A673 (cell line): Measurements from ENCODE around the gene NLGN1. TPM values are rescaled to one million over a fixed set of nuclear protein-coding genes. Genes with fewer than 3 reads are reported as not detected.

Experiments used
- BruUV-seq: library from RNA; stranded (reverse); fragments of 400-500 nt; replicated peaks from 2 replicates; lab custom pipeline; 2021; lab: Mats Ljungman, UMichigan
- CTCF ChIA-PET: fragments of 300-600 bp; sonication (Branson Sonifier 250); formaldehyde crosslinking; loops from one replicate; lab custom pipeline; 2022; ENCODE audit warnings: antibody characterized with exemption; lab: Charles Lee
- POLR2A ChIA-PET: fragments of 300-600 bp; sonication (Branson Sonifier 250); formaldehyde crosslinking; loops from one replicate; lab custom pipeline; 2022; ENCODE audit warnings: antibody characterized with exemption; ENCODE audit not compliant: low non-redundant PET; lab: Charles Lee
- DNase-seq: peaks from one replicate; pipeline ENCODE4 v3.0.0-alpha.2; 2015; ENCODE audit warnings: low spot score
- H3K27ac ChIP-seq: fragments of 200-600 bp; sonication (generic); 2 replicates; pipeline ENCODE4 v1.5.1; 2016; ENCODE audit warnings: mixed run types, low read depth, mild to moderate bottlenecking, mixed read lengths, antibody characterized with exemption, low read length; ENCODE audit not compliant: poor library complexity, severe bottlenecking
- H3K27me3 ChIP-seq: fragments of 200-600 bp; sonication (generic); replicated peaks from 2 replicates; pipeline ENCODE4 v1.6.1; 2017; ENCODE audit warnings: mixed run types, low read depth, mild to moderate bottlenecking, mixed read lengths, antibody characterized with exemption, low read length; ENCODE audit not compliant: insufficient read depth, poor library complexity
- H3K36me3 ChIP-seq: fragments of 200-600 bp; sonication (generic); 2 replicates; pipeline ENCODE4 v1.6.1; 2016; ENCODE audit warnings: mixed run types, mild to moderate bottlenecking, mixed read lengths, antibody characterized with exemption, low read length; ENCODE audit not compliant: insufficient read depth, poor library complexity, severe bottlenecking
- H3K4me1 ChIP-seq: fragments of 200-600 bp; sonication (generic); 2 replicates; pipeline ENCODE4 v1.6.1; 2017; ENCODE audit warnings: mixed run types, mild to moderate bottlenecking, mixed read lengths, antibody characterized with exemption, low read length; ENCODE audit not compliant: insufficient read depth, poor library complexity, severe bottlenecking
- H3K4me3 ChIP-seq: fragments of 200-600 bp; sonication (generic); 2 replicates; pipeline ENCODE4 v1.5.1; 2016; ENCODE audit warnings: low read depth, mixed run types, mild to moderate bottlenecking, mixed read lengths, low read length; ENCODE audit not compliant: poor library complexity, severe bottlenecking
- H3K9me3 ChIP-seq: fragments of 200-600 bp; sonication (generic); 2 replicates; pipeline ENCODE4 v1.6.1; 2016; ENCODE audit warnings: mixed run types, low read depth, mild to moderate bottlenecking, mixed read lengths, antibody characterized with exemption, low read length; ENCODE audit not compliant: poor library complexity, severe bottlenecking
- CTCF ChIP-seq: fragments of 300-800, 200-600 bp; sonication (generic); conservative IDR thresholded peaks from 2 replicates; pipeline ENCODE4 v1.5.1; 2017; ENCODE audit warnings: low read depth, mild to moderate bottlenecking, antibody characterized with exemption, low read length, moderate library complexity, mixed read lengths
- EZH2 ChIP-seq: fragments of 200-600 bp; sonication (generic); IDR thresholded peaks from 2 replicates; pipeline ENCODE4 v1.6.1; 2017; ENCODE audit warnings: borderline replicate concordance, low read depth, mild to moderate bottlenecking, mixed read lengths, antibody characterized with exemption, low read length; ENCODE audit not compliant: poor library complexity, severe bottlenecking
- intact Hi-C: fragments of 100-400 bp; cut with micrococcal nuclease; formaldehyde crosslinking; loops from one replicate; pipeline ENCODE4 v1.10.0; 2022; ENCODE audit not compliant: unreplicated experiment
- total RNA-seq: library from RNA; stranded (reverse); gene quantifications from 2 replicates; pipeline ENCODE4 v1.2.3, GENCODE V29; 2021

Gene NLGN1
- total RNA-seq, 1 experiment from 2014 or later, result 0.39 TPM

GRCh38 chr3:173753593-173753992 lies 356.0 kb downstream of the NLGN1 start:
- Histone ChIP-seq H3K27me3 (no peaks in the 10 kb centered on the region), H3K9me3 (no peaks in the 10 kb centered on the region), H3K27ac (no peak overlapping the region), H3K4me3 (no peak overlapping the region), H3K4me1 (no peaks in the 10 kb centered on the region), H3K36me3 (no peaks in the 10 kb centered on the region)
- DNase-seq, result no peak
- BruUV-seq, result no TSS peak
- ChIA-PET POLR2A (no interaction called here), CTCF (no interaction called here)
- intact Hi-C loops, result no loop called here
- TF ChIP-seq CTCF (no peak), EZH2 (no peak)

GRCh38 chr3:173755161-173755560 lies 357.6 kb downstream of the NLGN1 start:
- BruUV-seq, result no TSS peak
- ChIA-PET CTCF (no interaction called here), POLR2A (no interaction called here)
- Histone ChIP-seq H3K27me3 (no peaks in the 10 kb centered on the region), H3K36me3 (no peaks in the 10 kb centered on the region), H3K4me3 (no peak overlapping the region), H3K27ac (no peak overlapping the region), H3K4me1 (no peaks in the 10 kb centered on the region), H3K9me3 (no peaks in the 10 kb centered on the region)
- DNase-seq, result no peak
- intact Hi-C loops, result loop anchor here (5.0 kb wide), 1 partner anchor 62 kb away; no protein-coding TSS in a partner anchor
- TF ChIP-seq CTCF, result no peak
- no peak for TF ChIP-seq EZH2

- H3K9me3 ChIP-seq, result no peaks in the 10 kb centered on the region
- H3K4me3 ChIP-seq, result no peak overlapping the region
- no peaks in the 10 kb centered on the region for H3K36me3 ChIP-seq
- no TSS peak for BruUV-seq
- TF ChIP-seq EZH2 (no peak), CTCF (no peak)
- CTCF ChIA-PET, result no interaction called here
- no peaks in the 10 kb centered on the region for H3K27me3 ChIP-seq
- H3K27ac ChIP-seq, result no peak overlapping the region
- POLR2A ChIA-PET, result no interaction called here
- no peaks in the 10 kb centered on the region for H3K4me1 ChIP-seq
- intact Hi-C loops, result no loop called here
- no peak for DNase-seq
These were observed 363.6 kb downstream of the NLGN1 start for GRCh38 chr3:173761161-173761560.
